ENCODE results near the gene ARMH2.

DNA sequence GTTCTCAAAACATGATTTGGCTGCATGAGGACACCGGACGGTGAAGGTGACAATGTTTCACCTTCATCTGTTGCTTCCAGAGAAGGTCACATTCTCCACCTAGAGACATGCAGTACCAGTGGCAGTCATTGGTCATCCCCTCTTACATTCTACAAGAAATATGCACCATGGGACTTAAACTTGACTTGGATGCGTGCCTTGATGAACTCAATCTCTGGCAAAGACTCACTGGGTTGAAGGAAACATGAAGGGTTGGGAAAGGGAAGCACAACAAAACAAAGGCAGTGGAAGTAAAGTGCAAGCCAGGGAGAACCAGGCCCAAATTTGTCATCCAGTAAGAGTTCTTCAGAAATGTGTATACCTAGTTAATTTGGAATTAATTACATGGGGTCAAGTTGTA, 39.4 kb upstream of the ARMH2 start:
- TF ChIP-seq, protein P1, sequence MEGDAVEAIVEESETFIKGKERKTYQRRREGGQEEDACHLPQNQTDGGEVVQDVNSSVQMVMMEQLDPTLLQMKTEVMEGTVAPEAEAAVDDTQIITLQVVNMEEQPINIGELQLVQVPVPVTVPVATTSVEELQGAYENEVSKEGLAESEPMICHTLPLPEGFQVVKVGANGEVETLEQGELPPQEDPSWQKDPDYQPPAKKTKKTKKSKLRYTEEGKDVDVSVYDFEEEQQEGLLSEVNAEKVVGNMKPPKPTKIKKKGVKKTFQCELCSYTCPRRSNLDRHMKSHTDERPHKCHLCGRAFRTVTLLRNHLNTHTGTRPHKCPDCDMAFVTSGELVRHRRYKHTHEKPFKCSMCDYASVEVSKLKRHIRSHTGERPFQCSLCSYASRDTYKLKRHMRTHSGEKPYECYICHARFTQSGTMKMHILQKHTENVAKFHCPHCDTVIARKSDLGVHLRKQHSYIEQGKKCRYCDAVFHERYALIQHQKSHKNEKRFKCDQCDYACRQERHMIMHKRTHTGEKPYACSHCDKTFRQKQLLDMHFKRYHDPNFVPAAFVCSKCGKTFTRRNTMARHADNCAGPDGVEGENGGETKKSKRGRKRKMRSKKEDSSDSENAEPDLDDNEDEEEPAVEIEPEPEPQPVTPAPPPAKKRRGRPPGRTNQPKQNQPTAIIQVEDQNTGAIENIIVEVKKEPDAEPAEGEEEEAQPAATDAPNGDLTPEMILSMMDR (IDR thresholded peaks at IDR 0.05) = no peak
- no peak for TF ChIP-seq POLR2A (IDR thresholded peaks at IDR 0.05)
- TF ChIP-seq POLR2AphosphoS5 (IDR thresholded peaks at IDR 0.05) = no peak
